GM10847 (cell line): Measurements from ENCODE around the gene BANF1.

ENCODE experiments used
- POLR2A ChIP-seq: IDR thresholded peaks from 2 replicates; pipeline ENCODE4 v1.6.1; 2011; ENCODE audit not compliant: insufficient read length; ENCODE audit errors: extremely low read depth

The BANF1 gene

DNA sequence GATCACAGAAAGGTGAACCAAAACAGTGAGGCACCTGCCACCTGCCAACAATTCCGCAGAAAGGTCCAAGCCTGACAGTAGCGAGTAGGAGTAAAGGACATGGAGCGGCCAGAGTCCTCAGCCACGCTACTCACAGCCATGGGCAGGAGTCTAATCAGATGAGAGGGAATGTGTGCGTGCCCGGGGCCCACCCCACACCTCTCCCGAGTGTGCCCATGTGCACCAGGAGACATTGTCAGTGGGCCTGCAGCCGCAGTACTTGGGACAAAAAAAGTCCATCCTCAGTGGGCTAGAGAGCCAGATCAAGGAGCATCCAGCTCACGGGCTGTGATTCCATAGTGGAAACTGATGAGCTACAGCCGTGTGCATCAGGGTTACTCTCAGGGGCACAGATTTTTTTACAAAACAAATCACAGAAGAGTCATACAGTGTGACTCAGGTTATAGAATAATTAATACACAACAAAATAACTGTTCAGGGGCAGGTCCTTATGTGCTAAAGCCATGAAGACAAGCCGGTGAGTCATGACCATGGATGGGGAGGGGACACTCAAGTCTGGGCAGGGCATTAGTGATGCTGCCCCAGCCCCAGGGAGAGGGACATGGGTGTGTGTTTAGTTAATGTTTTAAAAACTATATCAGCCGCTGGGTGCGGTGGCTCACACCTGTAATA is 28.7 kb upstream of the BANF1 start:
- TF ChIP-seq POLR2A = no peak

DNA sequence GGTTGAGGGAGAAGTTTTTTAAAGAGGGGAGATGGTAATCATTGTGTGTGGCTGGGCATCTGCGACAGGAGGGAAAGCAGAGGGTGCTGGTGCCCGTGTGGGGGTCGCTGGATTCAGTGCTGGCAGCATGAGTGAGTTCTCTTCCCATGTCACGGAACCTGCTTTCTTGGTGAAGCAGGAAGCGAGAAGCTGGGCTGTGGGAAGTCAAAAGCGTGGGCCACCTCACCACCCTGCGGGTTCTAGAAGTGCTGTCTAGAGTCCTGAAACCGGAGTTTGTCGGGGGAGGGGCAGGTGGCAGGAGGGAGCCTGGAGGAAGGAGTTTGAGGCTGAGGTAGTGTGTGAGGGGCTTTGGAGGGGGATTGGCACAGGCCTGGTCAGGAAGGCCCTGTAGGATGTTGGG is 26.5 kb upstream of the BANF1 start:
- no peak for TF ChIP-seq POLR2A

DNA sequence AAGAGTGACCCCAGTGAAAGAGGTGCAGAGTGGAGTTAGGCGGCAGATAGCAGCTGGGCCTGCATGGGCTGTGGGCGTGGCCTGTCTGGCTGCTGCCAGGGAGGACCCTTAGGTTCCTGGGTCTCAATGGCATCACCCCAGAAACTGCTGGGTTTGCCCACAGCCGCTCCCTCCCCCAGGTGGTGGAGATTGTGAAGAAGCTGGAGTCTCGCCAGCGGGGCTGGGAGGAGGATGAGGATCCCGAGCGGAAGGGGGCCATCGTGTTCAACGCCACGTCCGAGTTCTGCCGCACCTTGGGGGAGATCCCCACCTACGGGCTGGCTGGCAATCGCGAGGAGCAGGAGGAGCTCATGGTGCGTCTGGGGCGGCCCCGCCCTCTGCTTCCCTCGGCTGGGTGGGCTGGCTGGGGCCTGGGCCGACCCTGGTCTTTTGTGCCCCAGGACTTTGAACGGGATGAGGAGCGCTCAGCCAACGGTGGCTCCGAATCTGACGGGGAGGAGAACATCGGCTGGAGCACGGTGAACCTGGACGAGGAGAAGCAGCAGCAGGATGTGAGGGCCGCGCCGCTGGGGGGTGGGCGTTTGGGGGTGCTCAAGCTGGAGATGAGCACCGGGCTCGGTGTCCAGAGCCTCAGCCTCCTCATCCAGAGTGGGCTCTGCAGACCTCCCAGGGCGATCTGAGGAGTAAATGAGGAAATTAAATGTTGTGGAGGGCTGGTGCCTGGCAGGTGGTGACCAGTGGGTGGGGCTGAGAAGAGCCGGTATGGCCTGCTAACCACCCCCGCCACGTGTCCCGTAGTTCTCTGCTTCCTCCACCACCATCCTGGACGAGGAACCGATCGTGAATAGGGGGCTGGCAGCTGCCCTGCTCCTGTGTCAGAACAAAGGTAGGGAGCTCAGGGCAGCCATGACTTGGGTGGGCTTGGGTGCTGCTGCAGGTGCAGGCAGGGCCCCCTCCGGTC is 25.8 kb upstream of the BANF1 start:
- no peak for TF ChIP-seq POLR2A

DNA sequence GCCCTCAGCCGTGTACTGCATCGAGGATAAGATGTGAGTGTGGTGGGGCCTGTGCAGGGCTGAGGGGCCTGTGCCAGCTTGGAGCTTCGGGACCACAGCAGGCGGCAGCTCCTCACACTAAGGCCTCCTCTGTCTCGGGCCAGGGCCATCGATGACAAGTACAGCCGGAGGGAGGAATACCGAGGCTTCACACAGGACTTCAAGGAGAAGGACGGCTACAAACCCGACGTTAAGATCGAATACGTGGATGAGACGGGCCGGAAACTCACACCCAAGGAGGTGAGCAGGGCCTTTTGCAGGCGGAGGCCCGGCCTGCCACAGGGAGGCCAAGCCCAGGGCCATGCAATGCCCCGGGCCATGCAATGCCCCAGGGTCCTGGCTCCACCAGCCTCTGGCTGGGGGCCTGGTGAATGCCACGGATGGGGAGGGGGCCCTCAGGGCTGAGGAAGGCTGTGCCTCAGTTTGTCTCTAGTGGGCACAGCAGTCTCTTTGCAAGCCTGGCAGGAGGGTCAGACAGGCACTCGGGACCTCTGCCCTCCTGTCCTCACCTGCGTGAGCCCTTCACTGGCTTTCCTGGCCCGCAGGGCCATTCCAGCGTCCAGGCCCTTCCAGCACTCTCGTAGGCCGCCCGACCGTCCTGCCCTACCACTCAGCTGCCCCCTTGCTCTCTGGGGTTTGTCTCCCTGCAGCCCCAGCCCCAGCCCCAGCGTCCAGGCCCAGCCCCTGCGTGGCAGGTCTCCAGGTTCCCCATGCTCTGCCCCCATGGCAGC is 24.5 kb upstream of the BANF1 start:
- no peak for TF ChIP-seq POLR2A

DNA sequence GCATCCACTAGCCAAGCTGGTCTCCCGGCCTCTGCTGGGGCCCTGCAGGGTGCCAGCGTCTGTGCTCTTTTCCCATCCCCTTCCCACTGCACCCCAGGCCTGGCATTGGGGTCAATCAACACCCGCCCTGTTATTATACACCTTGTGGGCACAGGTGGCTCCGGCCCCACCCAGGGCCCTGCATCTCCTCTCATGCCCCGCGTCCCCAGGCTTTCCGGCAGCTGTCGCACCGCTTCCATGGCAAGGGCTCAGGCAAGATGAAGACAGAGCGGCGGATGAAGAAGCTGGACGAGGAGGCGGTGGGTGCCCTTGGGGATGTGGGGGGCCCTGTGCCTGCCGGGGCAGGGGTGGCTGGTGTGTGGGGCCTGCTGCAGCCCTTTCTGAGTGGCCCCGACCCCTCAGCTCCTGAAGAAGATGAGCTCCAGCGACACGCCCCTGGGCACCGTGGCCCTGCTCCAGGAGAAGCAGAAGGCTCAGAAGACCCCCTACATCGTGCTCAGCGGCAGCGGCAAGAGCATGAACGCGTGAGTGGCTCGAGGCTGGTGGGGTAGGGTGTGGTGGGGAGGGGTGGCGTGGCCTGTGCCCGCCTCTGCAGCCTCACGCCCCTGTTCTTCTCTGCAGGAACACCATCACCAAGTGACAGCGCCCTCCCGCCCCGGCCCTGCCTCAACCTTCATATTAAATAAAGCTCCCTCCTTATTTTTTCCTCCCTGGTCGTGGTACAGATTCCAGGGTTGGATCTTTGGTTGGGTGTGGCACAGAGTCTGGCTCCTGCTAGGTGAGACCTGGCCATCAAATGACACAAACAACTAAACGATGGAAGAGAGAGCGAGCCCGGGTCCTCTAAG is 23.7 kb upstream of the BANF1 start:
- no peak for TF ChIP-seq POLR2A

DNA sequence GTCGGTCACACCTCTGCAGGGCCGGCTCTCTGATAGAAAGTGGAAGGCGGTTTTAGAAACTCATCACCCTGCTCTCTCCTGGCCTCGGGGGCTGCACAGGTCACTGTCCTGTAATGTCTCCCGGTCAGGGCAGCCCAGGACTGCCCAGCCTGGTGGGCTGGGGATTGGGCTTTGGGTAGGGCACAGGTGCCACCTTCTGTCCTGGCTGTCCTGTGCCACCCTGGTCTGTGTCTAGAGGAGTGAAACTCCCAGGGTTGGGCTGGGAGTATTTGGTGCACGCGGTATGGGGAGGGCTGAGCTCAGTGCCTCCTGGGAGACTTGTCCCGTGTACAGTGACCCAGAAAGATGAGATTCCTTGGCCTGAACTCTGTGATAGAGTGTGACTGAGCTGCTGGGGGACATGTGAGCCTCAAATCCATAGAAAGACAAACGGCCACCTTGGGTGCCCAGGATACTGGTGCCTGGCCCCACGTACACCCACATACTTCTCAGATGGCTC is 23.0 kb upstream of the BANF1 start:
- no peak for TF ChIP-seq POLR2A

DNA sequence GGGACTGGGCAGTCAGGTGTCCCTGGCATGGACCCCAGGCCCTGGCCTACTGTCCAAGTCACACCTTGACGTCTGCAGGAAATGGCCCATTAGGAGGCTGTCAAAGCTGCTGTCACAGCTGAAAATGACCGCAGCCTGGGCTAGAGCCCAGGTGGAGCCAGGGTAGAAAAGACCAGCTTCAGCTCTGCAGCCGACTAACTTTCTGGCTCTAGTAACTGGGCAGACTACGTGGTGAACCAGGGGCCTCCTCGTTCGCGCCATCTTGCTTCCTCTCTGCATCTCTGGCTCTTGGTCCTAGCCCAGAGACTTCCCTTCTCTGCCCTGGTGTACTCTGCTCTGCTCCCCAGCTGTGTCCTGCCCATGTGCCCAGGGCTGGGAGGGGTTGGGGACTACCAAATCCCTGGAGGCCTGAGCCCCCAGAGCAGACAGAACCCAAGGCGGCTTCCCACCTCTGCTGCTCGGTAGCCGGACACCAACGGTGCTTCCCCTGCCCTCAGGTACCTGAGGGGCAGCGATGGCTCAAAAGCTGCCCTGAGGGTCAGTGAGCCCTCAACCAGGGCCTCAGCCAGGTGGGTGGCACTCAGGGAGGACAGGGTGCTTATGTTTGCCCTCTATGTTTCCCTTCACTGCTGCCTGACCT is 21.1 kb upstream of the BANF1 start:
- TF ChIP-seq POLR2A = no peak

DNA sequence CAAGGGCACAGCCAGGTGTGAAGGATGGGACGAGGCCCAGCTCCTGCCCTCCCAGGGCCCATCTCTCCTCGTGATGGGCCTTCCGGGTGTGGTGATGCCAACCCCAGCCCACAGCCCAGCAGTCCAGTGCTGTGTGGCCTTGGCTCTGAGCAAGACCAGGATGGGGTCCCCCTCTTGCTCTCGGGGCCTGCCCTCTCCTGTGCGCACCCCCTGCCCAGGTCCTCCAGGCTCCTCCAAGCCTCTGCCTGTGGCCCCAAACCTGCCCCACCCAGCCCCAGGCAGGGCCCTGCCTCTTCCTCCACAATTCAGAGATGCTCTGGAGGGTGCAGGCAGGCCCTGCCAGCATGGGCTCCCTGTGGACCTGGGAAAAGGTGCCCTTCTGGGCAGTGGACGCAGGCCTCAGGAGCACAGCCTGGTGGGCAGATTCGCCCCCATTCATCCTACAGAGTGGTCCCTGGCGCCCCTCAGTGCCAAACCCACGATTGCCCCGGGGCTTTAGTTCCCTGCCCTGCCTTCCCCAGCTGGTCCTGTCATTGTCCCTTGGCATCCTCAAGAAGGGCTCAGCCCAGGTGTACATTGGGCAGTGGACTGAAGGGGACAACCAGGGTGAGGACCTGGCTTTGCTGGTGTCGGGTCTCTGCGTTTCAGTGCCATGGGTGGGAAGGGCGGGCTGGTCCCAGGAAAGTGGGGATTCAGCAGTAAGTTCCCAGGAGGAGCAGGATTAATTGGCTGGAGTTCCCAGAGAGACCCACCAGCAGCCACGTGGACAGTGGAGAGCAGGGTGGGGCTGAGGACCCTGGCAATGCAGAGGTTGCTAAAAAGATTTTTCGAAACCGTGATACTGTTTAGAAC is 20.1 kb upstream of the BANF1 start:
- TF ChIP-seq POLR2A = no peak

DNA sequence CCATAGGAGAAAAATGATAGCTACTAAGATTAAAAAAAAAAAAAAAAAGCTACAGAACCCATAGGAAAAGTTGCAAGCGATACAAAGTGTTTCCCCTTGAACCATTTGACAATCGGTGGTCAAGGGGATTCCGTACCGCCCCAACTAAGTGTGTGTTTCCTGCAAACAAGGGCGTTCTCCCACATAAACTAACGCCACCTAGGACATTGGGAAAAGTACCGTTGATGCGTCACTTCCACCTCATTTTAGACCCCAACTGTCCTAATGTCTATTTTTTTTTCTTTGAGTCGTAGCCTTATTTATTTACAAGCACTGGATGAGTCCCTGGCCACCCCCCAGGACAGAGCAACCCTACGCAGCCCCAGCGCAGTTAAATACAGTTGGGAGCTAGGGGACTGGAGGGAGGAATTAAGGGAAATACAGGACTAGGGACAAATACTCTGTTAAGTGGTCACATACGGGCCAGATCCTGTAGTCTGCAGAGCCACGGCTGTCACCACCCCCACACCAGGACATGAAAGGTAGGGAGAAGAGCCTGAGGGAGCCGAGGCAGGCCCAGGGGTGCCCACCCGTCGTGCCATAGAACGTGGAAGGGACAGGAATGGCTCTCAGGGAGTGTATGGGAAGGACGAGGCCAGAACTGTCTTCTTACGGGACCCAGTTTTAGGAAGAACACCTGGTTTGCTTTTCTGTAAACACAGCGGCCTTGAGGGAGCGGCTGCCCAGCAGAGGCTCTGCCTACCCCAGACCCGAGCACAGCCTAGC is 19.3 kb upstream of the BANF1 start:
- TF ChIP-seq POLR2A = no peak

DNA sequence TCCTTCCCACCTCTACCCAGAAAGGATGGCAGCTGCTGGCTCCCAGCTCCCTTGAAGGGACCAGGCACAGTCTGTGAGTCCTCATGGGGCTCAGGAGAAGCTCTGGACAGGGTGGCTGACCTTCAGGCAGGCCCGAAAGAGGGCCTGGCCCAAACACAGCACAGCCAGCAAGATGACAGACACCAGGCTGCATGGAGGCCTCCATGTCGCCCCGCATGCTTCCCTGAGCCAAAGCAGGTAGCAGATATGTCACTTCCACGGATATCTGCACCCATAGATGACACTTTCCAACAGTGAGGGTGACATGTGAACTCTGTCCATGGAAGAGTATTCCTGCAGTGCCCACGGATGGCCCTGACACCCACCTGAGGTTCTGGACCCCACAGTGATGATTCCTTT is 18.7 kb upstream of the BANF1 start:
- no peak for TF ChIP-seq POLR2A

DNA sequence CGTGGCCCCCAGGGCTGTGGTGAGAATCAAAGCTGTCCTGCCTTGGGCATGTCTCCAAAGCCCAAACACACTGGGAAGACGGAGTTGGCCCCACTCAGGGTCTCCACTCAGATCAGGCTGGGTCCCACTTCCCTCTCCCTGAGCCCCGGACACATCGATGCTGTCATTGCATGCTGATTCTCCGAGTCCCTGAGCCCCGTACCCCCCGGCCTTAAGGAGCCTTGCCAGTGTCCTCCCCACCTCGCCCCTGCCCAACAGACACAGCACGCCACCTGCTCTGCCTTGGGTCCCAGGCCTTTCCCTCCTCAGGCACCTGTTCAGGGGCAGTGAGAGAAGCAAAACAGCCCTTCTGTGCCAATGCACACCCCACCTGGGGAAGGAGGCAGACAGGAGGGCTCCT is 15.0 kb upstream of the BANF1 start:
- TF ChIP-seq POLR2A = no peak

DNA sequence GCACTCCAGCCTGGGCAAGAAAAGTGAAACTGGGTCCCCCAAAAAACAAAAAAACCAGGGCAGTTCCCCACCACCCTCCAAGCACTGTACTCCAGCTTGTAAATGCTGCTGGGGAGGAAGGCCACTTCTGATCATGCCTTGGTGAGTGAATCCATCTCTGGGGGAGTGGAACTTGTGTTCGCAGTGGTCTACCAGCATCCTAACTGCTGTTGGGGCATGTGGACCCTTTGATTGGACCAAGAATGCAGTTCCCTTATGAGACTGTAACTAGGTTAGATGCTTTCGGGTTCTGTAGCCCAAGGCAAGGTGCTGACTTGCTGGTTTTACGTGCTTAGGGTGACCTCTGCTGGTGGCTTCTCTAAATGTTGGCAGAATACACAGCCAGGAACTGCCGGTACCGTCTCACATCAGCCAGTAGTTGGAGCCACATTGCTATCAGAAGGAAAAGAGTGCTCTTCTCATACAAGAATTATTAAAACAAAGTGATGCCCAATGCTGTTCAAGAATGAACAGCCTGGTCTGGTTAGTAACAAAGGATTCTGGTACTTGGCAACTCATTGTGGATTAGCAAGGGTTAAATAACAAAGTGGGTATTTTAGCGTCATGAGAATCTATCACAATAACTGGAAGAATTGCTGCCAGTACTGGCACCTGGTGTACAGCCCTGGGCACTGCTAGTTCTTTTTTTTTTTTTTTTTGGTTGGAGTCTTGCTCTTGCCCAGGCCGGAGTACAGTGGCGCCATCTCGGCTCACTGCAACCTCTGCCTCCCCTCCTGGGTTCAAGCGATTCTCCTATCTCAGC is 13.3 kb upstream of the BANF1 start:
- TF ChIP-seq POLR2A = no peak
